Kidney tubule cell (primary cell): ENCODE measurements around the gene GPSM1.

Experiments
- DNase-seq: peaks from one replicate; pipeline ENCODE4 v3.0.0-alpha.2; 2018; ENCODE audit warnings: low spot score

Gene GPSM1

DNA sequence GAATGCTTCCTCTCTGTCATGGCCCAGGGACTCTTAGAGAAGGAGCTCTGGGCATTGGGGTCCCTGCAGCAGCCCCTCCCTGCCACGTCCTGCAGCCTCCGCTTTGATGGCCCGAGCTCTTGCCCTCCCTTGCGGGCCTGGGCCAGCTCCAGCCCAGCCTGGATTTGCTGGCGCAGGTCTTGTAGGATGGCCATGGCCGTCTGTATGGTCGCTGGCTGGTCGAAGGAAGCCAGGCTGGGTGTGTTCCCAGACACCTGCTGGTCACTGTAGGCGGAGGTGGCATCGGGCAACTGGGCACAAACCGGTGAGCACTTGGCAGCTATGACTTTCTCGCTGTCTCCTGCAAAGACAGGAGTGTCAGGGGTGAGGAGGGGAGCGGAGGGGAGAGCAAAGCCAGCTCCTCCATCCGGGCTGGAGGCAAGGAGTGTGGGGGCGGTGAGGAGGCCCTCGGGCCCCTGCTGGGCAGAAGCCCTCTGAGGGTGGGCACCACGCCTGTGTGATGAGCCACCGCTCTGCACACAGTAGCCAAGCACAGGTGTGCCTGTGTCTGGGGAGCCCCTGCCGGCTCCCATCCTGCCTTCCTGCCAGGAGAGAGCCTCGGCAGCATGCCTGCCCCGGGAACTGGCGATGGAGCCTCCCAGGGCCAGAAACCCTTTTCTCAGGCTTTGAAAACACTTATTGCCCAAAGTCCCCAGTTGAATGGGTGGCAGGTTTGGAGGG is 35.9 kb upstream of the GPSM1 start:
- no peak for DNase-seq

DNA sequence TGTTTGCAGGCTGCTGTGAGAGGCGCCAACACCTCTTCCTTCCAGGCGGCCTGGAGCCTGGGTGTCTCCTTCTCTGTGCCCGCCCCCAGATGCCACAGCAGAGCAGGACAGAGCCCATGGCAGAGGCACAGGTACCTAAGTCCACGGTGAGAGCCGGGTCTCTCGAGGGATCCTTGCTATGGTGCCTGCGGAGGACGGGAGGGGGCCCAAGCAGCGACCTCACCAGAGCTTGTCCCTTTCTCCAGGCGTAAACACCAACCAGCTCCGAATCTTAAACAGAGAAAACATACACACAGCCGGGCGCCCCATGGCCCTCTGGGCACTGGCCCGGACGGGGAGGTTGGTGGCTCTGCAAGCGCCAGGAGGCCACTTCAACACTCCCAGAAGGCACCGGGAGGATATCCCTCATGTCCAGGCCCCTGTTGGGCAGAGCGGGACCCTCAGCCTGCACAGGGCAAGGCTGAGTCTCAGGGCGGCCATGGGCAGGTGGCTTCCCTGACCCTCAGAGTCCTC is 35.3 kb upstream of the GPSM1 start:
- DNase-seq, result no peak

DNA sequence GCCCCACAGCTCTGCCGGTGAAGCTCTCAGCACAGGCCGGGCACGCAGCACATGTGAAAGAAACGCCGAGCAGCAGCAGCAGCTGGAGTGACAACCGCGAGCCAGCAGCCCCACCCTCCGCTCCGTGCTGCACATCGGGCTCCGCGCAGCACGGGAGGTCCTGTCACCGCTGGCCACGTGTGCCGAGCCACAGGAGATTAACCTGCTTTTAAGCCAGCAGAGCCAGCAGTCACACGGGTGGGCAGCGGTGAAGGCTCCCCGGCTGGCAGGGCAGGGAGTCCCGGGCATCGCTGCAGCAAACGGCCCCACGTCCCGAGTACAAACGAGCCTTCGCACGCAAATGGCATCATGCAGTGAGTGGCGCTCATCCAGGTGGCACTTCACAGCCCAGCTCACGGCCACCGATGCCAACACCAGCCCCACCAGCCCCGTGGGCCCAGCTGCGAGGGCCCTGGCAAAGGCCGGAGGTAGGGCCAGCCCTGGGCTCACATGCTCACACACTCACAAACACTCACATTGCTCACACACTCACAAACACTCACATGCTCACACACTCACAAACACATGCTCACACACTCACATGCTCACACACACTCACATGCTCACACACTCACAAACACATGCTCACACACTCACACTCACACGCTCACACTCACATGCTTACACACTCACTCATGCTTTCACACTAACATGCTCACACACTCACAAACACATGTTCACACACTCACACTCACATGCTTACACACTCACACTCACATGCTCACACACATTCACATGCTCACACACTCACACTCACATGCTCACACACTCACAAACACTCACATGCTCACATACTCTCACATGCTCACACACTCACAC is 34.5 kb upstream of the GPSM1 start:
- no peak for DNase-seq

DNA sequence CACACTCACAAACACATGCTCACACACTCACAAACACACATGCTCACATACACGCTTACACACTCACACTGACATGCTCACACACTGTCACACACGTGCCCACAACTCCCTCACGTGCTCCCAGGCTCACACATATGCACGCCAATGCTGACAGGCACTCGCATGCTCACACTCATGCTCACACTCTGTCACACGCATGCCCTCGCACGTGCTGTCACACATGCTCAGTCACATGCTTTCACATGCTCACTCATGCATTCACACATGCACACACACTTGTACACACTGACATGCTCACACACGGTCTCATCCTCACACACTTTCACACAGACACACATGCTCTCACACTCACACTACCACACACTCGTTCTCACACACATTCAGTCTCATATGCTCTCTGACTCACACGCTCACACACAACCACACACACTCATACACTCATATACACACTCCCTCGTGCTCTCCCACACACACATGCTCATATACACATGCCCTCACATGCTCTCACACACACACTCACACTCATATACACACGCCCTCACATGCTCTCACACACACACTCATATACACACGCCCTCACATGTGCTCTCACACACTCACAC is 33.8 kb upstream of the GPSM1 start:
- DNase-seq, result no peak

DNA sequence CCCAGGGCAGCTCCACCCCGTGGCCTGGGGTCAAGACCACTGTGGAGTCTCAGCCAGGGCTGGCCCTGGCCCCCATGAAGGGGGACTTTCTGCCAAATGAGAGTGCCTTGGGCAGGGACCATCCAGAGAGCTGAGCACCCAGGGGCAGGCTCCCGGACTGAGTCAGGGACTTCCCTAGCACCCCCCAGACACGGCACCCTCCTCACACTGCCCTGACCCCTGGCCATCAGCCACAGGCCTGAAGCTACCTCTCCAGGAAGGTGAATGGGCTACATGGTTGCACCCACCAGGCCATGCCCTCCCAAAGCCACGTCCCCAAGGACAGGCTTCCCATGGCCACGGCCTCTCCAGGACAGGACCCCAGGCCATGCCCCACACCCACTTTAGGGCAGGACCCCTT is 32.9 kb upstream of the GPSM1 start:
- DNase-seq, result no peak

DNA sequence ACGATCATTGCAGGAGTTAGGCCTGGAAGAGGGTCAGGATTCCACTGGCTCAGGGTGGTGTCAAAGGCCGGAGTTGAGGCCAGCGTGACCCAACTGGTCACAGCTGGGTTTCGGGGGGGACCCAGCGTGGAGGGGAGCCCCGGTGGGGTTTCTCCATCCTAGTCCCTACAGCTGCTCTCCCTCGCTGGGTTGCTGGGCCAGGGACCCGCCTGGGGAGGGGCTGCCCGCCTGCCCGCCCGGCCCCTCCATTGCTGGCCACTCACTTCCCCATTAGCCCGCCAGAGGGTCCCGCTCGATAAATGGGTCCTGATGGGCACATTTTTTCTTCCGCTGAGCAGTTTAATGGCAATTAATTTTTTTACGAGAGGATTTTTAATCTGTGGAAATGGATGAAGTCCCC is 32.3 kb upstream of the GPSM1 start:
- no peak for DNase-seq

DNA sequence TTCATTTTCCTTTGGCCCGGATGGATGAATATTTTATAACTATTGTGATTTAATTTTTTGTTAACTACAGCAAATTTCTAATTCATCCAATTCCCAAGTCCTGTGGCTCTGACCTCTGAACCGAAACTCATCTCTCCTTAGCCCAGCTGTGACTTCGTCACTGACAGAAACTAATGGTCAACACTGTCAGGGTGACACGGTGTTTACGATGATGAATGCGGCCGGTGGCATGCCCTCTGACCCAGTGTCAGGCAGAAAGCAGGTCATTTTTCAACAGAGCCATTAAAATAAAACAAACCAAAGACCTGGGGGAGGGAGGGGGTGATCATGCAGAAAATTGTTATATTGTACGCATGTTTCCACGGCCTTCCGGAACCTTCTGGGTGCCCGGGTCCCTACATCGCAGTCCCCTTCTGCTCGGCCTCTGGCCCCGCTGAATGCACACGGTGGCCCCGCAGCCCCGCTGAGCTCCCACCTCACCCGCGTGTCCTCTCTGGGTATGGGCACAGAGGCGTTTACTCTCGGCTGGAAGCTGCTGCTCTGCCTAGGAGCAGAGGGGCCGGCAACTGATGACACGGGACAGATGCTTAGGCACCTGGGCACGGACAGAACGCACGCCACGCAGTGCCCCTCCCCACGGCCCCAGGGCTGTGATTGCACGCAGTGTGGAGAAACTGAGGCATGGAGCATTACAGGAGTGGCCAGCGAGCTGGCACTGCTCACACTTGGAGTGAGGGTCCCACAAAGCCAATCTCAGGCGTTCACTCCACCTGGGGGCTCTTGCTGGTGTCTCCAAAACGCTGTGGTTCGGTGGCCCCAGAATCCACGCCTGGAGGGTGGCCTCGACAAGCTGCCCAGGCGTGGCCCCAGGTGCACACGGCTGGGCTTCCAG is 31.6 kb upstream of the GPSM1 start:
- DNase-seq, result peak; percentile 65

DNA sequence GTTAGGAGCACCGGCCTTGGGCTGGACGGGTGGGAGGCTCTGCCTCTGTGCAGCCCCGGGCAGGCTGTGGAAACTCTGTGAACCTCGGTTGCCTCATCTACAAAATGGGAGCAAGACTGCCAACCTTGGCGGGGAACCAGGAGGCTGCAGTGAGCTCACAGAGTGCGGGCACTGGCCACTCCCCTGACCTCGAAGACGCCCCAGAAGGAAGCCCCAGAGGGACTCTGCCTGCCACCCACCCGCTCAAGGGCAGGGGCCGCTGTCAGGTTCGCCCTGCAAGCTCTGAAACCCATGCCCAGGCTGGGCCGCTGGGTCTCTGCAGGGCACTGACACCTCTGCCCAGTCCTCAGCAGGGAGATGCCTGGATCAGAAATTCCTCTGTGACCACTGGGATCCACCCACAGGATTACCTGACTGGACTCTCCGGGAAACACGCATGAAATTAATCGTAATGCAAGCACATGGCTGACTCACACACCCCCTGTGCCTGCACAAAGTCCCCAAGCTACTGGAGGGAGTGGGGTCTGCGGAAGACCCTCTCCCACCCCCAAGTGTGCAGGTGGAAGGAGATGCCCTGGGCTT is 30.8 kb upstream of the GPSM1 start:
- DNase-seq, result peak; percentile 55

DNA sequence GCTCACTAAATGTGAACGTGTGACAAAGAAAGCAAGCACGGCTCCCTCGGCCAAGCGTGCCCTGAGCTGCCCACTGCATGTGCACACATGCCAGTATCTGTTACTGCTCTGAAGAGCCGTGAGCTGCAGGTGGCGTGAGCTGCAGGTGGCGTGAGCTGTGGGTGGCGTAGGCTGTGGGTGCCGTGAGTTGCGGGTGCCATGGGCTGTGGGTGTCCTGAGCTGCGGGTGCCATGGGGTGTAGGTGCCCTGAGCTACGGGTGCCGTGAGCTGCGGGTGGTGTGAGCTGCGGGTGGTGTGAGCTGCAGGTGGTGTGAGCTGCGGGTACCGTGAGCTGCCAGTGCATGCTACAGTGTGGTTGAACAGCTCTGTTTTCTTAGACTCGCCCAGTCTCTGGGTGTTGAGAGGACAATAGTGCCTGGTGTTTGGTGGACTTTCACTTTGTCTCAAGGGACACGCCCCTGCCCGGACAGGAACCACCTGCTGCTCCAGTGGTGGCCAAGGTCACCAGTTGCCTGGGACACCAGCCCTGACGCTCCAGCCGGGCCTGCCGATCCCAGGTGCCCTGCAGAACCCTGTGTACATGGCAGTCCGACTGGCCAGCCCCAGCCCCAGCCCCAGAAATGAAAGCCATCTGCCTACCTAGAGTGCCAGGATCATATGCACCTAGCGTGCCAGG is 30.2 kb upstream of the GPSM1 start:
- peak; percentile 39 for DNase-seq

DNA sequence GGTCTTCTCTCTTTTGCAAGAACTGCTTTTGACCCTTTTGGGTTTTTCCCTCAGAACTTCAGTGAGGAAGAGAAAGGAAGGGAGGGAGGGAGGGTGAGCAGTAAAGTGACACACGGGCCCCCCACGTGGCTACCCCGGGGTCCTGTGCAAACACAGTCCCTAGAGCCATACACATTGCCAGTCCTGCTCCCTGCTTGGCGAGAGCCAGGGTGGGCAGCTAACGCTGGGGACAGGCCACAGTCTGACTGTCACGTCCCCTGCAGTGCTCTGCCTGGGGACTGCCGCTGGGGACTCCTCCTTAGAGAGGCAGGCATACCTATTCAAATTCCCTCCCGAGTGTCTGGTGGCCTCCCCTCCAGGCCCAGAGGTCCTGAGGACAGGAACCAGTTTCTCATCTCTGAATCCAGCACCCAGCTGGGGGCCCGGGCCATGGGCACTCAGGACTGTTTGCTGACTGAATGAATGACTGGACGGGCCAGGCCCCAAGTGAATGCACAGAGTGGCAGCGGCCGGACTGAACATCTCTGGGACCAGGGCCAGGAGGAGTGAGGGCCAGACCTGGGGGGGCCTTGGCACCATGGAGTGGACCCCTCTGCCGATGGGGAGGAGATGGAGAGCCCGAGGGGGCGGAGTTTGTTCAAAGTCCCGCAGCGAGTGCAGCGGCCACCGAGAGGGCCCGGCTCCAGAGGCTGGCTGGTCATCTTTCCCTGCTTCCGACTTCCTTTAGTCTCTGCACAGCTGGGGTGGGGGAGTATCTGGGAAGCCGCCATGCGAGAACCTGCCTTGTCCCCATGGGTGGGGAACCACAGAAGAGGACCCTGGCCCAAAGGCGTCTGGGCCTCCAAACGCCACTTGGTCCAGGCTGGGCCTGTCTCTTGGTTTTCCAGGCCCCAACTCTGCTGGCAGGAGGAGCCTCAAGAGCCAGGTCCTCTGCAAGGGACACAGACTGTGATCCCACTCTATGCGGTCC is 29.3 kb upstream of the GPSM1 start:
- no peak for DNase-seq

DNA sequence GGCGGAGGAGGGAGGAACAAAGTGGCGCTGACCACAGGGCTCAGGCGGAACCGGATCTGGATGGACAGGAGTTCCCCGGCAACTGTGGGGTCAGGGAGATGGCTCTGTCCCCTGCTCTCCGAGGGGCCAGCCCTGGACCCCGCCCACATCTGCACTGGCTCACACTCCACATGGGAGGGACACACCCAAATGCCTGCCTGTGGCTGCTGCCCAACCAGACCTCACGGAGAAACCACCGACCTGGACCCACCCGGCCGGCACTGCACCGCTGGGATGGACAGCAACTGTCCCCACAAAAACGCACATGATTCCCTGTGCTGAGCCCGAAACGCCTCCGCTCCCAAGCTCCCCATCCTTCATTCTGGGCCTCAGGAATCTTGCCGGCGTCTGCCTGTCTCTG is 28.2 kb upstream of the GPSM1 start:
- no peak for DNase-seq

DNA sequence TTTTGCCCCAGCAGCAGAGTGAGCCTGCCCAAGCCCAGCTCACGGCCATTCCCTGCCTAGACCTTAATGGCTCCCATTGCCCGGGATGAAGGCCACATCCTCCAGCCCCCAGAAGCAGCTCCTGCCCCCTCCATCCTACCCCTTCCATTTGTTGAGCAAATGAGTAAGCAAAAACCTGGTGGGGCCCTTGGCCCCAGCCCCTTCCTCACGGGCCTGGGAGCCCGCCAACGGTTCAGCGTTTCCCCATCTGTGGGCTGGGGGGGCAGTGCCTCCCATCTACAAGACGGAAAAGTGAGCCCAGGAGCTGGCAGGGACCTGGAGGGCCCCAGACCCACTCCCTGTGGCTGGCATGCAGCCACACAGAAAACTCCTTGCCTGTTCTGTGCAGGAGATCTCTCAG is 27.8 kb upstream of the GPSM1 start:
- DNase-seq, result no peak

DNA sequence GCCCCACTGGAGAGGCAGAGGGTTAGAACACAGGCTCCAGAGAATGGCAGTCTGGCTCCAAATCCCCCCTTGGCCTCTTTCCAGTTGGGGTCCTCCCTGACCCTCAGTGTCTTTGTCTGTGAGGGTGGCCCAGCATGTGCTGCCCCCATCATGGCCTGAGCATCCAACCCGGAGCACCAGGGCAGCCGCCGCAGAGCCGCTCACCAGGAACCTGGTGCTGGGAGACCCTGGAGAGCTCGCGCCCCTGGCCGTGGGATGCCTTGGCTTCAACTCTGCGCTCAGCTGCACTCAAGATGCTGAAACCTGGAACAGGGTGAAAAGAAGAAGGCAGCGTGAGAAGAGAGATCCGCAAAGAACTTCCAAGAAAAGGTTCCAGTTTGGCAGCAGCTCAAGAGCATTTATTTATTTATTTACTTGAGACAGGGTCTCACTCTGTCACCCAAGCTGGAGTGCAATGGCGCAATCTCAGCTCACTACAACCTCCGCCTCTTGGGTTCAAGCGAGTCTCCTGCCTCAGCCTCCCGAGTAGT is 27.3 kb upstream of the GPSM1 start:
- DNase-seq, result no peak

DNA sequence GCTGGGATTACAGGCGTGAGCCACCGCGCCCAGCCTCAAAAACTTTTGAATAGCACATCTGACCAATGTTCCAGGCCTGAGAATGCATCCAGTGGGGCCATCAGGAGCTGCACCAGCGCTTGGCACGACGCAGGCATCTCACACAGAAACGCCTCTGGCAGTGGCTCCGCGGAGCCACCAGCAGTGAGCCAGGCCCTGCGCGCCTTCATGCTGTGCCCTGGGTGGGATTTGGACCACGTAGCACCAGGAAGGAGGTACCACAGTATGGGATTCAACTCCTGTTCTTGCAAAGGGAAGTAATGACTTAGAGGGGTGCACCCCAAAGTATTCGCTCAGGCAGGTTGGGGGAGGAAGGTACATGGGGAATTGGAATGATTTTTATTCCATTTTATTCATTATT is 26.5 kb upstream of the GPSM1 start:
- no peak for DNase-seq

DNA sequence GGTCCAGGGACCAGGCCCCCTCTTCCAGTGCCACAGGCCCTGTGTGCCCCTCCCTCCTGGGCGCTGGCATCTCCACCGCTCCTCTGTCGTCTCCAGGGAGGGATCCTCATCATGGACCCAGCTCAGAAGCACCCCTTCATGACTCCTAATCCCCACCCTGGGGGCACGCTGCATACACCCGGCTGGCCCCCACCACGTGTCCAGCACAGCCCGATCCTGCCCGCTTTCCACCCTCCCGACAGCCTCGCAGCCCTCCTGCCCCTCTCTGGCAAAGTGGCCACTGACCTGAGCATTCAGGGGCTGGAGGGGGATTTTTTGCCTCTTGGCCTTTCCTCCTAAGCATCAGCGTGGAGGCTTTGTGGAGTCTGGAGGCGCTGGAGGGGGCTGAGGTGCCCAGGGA is 24.8 kb upstream of the GPSM1 start:
- DNase-seq, result no peak

DNA sequence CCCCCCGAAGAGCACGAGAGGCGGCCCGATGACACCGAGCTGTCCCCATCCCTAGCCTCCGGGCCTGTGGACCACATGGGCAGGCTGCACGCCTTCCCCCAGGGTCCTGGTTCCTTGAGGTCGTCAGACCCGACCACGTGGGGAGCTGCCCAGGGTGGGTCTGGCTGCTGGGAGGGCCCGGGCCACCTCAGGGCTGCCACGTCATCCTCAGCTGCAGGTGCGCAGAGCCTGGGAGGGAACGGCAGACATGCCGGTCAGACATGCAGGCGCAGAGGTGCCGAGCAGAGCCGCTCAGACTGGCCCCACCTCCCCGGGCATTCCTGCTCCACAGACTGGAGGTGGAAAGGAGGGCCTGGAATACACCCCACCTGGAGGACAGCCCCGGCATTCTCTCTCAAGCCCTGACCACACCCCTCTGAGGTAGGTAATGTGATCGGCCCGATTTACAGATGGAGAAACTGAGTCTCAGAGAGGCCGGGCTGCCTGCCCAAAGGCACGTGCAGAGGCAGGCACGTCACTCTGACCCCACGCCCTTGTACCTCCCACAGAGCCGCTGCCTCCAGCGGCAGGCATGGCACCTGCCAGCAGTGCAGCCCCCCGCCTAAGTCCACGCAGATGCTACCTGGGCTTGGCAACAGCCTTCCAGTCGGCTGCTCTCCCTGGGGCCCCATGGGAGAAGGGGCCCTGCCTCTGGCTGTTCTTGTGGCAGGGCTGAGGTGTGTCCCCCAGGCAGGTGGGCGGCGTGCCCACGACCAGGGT is 24.1 kb upstream of the GPSM1 start:
- no peak for DNase-seq

DNA sequence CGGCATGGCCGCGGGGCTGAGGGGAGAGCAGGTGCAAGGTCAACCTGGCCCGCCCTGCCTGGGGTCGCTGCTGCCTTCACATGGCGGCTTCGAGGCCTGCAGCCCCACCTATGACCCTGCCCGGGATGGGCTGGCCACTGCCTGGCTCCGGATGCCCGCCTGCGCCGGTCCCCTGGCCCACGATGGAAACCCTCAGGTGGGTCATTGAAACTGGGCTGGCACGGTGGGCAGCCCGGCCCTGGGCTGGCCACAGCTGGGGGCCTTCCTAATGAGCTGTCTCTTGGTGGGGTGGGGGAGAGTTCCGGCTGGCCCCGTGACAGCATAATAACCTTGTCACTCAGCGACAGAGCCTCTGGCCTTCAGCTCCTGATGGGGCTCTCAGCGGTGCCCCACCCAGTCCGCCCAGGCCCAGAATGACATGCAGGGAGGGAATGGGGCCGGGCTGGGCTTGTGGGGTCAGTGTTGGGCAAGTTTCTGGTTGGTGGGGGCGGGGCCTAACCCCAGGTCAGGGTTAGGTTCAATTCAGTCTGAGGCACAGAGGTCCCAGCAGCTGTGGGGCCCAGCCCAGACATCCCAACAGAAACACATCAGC is 23.4 kb upstream of the GPSM1 start, which contains the start of gene CCDC187:
TSS of gene CCDC187 (minus strand) at position 270 of the 592 bp plus-strand sequence. CDS start at position 6, 264 bp downstream.
- no peak for DNase-seq

DNA sequence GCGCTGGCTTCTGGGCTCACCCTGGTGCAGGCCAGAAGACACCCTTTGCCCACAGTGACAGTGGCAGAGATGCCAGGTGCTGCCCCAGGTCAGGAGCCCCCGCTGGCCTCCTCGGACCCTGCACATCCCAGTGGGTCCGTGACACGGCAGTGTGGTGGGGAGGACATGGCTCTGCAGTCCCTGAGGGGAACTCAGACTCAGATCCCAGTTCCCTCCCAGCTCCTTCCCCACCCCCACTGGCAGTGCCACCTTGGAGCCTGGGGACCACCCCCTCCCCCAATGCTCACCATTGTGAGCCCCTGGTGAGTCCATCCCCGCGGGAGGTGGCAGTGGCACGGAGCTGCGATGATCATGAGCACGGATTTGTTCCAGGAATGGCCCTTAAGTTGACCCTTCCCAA is 22.9 kb upstream of the GPSM1 start:
- no peak for DNase-seq
